Lung microvascular endothelial cell (primary cell): ENCODE results near the gene LNX1. TPM values are rescaled to one million over a fixed set of nuclear protein-coding genes. Genes with fewer than 3 reads are reported as not detected.

Experiments
- total RNA-seq: library from RNA; depleted of rRNA; stranded (reverse); fragments of >200 nt; gene quantifications from 2 replicates; pipeline ENCODE4 v1.2.1, GENCODE V29; 2014

LNX1 gene
- total RNA-seq, 1 donor from 2014 or later, result 10.1 TPM

Other genes with a start within 250 kb of the LNX1 start
- gene SCFD2, start 225.4 kb downstream of the LNX1 start, total RNA-seq, result 6.8 and 11.3 TPM in 2 replicates
- gene FIP1L1, start 213.8 kb downstream of the LNX1 start, total RNA-seq, result 37.9 and 61.3 TPM in 2 replicates